ENCODE data around the gene PTGFRN.
"Not testable (repeated sequence)": the region's sequence is repeated elsewhere in the genome, so short reads cannot be mapped to it uniquely, and the experiment has no call there.

The PTGFRN gene

DNA sequence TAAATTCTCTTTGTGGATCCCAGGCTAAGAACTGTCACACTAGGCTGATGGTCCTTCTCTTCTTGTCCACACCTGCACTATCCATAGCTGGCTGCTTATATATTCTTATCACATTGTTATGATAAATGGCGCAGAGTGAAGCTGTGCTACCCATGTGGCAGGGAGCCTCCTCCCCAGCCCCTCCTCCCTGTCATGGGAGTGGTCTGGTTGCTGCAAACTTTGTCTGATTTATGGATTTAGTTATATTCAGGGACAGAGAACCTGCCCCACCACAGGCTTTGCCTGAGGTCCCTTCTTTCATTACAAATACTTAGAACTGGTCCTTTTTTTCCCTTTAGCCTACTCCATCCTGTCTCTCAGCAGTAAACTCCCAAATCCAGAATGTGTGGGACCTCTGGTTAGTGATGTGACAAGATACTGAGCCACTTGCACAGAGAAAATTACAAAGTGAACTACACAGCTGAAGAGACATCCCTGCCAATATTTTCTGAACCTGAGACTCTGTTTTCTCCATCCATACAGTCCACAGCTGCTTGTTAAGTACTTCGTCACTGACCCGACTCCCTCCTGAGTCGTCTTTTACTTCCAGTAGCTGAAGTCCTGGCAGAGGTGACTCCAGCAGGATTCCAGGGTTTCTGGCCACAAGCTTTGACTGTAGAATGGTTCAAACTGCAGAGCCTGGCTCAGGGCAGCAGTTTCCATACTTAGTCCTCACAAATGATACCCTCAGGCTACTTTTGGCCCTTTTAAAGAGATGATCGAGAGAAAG is 37.6 kb downstream of the PTGFRN start:
- FAIRE-seq, result no peak

DNA sequence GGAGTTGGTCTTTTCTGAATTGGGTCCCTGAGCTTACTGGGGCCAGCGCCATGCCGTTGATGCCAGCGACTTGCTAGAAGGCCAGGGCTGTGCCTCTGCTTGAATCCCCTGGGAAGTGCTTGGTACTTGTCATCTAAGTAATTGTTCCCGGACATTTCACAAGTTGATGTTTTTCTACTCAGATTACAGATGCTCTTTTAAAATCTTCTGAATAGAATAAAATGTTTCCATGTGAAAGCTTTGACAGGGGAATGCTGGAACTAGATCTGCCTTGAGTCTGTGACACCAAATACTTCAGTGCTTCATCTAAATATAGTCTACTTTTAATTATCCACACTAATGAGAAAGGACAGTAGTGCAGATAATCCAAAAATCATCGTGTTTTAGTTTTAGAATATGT is 38.3 kb downstream of the PTGFRN start:
- no peak for FAIRE-seq

DNA sequence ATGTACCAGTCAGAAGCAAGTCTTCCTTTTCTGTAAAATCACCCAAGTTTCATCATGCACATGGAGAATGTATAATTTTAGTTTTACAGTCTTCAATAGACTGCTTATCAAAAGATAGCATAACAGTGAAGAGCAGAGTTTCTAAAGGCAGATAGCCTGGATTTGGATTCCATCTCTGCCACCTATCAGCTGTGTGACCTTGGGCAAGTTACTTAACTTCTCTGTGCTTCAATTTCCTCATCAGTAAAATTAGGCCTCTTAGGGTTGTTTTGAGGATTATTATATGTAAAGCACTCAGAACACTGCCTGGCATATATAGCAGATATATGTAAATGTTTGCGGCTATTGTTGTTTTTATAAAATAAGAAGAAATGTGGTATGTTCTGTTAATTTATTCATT is 38.9 kb downstream of the PTGFRN start:
- no peak for FAIRE-seq

DNA sequence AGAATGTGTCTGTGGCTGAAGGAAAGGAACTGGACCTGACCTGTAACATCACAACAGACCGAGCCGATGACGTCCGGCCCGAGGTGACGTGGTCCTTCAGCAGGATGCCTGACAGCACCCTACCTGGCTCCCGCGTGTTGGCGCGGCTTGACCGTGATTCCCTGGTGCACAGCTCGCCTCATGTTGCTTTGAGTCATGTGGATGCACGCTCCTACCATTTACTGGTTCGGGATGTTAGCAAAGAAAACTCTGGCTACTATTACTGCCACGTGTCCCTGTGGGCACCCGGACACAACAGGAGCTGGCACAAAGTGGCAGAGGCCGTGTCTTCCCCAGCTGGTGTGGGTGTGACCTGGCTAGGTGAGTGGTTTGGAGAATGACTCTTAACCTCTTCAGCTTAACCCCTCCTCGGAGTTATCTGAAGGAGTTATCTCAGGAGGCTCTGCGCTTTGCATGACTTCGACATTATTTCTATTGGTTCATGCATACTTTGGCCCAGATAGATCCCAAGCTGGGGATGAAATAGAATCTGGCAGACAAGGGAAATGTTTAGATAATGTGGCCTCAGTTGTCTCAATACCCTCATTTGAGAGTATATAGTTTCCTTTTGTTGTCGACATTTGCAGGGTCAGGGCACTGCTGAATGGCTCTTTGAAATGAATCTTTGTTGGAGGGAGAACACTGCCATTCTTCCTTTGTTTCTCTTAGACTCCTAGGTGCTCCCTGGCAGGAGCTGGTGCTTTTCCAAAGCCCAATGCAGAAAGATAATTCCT is 39.7 kb downstream of the PTGFRN start:
- FAIRE-seq, result no peak

DNA sequence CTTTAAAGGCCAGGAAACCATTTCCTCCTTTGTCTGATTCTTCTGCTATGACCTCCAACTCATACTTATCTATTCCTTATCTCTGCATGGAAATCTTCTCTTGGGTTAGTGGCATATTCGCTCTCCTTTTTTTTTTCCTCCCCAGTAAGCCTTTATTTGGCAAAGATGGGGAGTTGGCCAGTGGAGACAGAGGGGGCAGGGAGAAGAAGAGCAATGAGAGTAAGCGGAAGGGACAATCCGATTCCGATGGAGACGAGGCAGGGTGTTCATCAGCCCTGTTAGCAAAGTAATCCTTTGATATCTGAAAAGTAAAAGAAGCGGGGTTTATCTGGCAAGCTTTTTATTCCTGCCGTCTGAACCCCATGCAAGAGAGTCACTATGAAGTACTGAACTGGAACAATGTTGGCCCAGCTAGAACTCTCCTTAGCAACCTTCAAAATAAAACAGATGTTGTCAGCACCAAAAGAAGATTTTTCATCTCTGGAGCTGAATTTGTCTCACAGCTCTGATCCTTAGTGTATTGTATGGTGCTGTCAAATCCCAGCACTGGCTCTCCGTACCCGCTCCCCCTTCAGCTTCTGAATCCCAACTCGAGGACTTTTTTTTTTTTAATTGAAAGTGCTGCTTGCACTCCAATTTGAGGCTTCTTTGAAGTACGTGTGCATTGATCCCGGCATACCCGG is 40.9 kb downstream of the PTGFRN start:
- FAIRE-seq, result no peak

DNA sequence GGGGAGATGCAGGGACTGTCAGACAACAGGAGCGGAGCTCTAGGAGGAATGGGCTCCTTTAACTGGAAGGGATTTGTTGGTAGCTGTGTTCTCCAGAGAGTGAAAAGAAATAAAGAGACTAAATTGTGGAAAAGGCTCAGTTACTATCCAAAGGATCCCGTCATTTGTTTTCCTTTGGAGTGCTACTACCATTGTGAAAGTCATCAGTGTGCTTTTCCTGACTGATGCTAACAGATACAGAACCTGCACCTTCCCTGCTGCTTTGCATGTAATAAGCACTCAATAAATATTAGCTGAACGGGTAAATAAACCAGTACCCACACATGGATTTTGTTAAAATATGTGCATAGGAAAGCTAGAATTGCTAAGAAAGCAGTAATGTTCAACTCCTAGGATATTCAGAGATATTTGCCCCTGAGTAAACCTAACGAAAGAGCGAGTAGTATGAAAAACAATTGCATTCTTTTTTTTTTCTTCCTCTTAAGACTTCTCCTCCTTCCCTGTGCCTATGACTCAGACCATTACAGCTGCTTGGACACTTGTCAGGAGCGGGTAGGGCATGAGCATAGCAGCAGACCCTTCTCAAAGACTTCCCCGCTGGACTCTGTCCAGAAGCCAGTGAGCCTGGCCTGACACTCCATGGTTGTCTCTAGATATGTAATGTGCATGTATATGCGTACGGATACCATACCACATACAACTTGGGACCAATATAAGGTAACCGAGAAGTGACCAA is 41.7 kb downstream of the PTGFRN start:
- no peak for FAIRE-seq

DNA sequence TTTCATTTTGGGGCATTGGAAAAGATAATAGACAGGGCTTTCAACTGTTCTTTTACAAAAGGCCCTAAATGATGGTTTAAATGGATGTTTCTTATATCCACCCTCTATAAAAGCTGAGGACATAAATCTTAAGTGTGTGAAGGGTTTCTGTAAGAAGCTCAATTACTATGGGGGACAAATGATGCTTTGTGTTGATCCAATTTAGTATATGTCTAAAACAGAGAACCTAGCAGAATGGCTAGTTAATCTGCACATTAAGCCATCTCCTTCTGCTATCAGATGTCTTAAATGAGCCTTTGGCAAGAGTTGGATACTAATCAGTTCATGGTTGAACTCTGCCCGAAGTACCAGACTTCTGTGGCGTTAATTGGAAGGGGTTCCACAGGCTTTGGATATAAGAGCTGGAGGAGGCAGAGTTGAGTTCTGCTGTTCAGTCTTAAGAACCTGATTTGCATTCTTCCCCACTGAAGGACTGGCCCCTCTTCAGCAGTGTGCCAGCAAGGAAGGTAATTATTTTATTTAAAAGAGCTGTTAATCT is 43.1 kb downstream of the PTGFRN start:
- FAIRE-seq, result no peak

DNA sequence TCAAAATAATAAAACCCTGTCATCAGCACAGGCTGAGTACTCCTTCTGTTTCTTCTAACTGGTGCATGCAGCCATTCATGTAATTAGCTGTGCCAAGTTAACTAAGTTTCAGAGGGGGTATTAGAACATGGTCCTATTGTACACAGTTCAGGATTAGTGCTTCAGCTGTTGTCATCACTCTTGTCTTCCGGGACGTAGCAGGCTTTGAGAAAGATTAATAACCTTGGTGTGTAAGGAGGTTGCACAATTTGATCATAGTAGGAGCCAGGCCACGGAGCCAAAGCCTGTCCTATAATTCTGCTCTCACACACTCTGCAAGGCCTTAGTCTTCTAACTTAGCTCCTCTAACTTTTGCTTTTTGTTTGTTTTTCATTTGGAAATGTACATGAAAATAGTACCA is 44.7 kb downstream of the PTGFRN start:
- FAIRE-seq, result no peak

DNA sequence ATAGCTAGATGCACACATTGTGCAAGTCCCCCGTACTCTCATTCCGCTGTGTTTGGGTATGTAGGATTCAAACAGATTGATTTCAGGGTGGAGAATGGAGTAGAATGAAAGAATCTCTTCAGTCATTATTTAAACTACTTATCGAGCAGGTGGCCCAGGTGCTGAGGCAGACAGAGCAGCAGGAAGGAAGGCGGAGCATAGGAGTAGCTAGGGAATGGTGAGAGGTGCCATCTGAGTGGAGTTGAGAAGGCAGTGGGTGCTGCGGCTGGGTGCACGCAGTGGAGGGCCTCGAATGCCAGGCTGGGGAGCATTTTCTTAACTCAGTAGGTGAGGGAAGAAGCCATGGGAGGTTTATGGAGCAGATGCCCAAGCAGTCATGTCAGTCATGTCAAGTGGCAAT is 46.7 kb downstream of the PTGFRN start:
- no peak for FAIRE-seq

DNA sequence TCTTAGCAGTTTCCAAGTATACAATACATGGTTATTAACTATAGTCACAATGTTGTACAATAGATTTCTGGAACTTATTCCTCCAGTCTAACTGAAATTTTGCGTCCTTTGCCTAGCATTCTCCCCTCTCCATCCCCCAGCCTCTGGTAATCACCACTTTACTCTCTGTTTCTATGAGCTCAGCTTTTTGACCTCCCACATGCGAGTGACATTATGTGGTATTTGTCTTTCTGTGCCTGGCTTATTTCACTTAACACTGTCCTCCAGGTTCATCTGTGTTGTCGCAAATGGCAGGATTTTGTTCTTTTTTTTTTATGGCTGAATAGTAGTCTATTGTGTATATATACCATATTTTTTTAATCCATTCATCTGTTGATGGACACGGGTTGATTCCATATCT is 47.9 kb downstream of the PTGFRN start:
- no peak for FAIRE-seq

DNA sequence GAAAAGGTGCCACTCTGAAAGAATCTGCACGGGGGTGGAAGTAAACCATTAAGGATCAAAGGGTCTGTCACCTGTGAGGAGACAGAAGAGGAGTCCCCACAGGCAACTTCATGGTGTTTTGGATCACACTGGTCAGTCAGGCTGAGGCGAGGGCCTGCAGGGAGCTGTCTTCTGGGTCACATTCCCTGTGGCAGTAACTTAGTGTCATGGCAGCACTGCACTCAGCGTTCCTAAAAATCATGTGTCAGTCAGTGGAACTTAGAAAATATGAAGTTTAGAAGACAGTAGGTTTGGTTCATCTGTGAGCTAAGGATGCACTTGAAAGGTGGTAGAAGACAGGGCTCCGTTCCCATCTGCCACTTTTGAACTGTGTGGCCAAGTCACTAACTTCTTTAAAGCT is 48.4 kb downstream of the PTGFRN start:
- no peak for FAIRE-seq

DNA sequence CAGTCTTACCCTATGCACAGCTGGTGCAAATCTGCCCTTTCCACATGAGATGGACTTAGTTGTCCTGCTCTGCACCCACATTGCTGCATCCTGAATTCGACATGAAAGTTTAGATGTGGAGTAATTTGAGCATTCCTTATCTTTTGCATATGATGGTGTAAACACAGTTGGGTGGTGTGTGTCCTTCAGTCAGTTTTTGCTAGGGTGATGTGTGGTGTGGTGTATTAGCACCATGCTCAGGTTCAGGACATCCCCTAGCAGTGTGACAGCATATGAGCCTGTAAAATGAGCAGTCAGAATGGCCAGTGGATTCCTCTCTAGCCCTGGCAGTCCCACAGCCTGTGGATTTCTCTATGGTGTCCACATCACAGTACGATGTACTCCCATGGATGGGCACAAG is 49.3 kb downstream of the PTGFRN start:
- no peak for FAIRE-seq

DNA sequence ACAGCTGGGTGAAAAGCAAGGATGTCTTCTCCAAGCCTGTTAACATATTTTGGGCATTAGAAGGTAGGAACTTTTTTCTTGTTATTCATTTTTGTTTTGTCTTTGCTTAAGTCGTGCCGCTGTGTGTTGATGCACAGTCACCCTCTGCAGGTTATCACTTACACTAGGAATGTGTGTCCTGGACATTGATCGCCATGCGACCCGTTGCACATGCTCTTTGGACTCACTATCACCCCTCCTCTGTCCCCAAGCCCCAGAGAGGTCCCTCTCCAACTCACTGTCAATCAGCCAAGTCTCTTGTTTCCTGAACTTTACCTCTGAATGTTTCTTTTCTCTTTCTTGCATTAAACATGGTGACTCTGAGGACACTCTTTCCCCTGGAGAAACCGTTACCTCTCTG is 51.9 kb downstream of the PTGFRN start:
- no peak for FAIRE-seq

DNA sequence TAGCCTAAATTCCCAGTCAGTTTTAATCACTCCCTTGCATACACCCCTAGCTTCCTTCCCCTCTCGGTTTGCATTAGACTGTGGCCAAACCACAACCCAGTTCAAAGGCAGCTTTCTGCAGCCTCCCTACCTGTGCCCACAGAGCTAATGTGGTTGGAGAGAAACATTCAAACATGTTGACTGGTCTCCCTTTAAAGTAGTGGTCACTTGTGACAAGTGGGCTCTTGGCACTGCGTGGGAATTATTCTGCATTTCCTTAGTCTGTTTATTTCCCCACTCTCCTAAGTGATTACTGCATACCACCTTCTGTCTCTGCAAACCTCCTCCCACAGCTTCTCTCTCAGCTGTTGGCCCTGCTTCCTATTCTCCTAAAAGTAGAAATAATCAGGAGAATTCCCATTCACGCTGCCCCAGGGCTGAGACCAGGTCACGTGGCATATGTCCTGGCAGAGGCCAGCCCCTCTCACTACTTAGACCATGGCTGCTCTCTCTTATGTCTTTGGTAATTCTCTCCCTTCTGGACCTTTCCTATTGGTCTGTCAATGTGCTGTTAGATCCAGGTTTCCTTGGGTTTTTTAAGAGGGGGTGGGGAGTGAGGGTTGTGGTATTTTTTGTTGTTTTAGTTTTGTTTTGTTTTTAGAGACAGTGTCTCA is 53.4 kb downstream of the PTGFRN start:
- FAIRE-seq, result no peak

DNA sequence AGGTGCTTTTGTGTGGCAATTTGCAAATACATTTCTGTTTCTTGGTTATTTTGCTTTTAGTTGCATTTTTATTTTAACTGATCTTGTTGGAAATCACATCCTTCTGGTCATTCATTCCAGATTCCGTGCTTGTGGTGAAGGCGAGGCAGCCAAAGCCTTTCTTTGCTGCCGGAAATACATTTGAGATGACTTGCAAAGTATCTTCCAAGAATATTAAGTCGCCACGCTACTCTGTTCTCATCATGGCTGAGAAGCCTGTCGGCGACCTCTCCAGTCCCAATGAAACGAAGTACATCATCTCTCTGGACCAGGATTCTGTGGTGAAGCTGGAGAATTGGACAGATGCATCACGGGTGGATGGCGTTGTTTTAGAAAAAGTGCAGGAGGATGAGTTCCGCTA is 57.1 kb downstream of the PTGFRN start:
- no peak for FAIRE-seq

DNA sequence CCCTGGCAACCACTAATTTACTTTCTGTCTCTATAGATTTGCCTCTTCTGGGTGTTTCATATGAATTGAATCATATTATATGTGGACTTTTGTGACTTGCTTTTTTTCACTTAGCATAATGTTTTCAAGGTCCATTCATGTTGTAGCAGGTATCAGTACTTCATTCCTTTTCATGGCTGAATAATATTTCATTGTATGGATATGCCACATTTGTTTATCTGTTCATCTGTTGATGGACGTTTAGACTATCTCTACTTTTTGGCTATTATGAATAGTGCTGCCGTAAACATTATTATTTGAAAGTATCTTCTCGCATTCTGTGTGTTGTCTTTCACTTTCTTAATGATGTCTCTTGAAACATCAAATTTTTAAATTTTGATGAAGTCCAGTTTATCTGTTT is 59.0 kb downstream of the PTGFRN start:
- no peak for FAIRE-seq

DNA sequence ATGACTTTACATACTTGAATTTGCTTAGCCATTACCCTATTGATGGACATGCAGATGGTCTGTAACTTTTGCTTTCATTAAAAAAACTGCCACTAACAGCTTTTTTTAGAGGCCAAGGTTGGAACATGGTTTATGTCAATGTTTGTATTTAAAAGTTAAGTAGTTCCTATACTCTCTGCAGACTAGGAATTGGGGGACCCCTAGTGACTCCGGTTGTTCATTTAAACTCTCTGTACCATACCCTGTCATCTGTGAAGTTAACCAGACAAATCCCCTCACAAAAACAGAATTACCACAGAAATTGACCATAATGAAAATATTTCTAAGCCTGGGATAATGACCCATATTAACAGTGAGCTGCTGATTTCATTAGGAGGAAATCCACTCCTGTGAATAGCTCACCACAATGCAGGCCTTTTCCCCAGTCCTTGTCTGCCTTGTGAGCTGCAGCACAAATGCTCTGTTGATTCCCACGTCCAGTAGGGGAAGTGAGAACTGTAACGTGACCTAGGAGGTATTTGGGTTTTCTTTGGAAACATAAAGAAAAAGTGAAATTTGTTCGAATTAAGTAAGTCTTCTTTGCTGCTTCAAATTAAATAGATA is 61.6 kb downstream of the PTGFRN start:
- no peak for FAIRE-seq

DNA sequence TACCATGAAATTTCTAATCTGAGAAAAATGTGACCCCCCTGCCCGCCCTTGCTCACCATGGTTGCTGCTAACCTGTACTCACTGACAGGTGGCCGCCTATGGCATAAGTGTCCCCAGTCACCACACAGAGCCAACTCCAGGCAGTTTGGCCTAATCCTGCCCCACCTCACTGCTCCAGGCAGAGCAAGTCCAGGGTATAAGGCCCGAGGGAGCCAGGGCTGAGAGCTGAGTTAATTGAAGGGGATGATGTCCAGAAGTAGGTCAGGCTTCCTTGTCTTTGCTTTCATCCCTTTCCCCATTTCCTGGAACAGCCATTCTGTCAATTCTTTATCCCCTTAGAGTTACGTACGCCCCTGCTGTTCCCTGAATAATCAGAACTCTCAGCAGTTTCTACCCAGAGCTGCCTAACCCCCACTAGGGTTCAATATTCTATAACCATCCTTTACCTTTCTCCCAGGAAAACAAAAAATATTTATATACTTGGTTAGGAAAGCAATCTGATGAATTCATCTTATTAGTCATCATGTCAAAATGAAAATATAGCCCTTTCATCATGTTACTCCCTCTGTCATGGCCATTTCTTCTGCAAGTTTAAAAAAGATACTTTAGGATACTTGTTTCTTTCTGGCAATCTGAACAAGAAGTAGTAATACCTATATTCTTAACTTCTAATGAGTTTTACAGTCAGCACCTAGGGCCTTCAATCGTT is 62.4 kb downstream of the PTGFRN start:
- FAIRE-seq, result no peak

DNA sequence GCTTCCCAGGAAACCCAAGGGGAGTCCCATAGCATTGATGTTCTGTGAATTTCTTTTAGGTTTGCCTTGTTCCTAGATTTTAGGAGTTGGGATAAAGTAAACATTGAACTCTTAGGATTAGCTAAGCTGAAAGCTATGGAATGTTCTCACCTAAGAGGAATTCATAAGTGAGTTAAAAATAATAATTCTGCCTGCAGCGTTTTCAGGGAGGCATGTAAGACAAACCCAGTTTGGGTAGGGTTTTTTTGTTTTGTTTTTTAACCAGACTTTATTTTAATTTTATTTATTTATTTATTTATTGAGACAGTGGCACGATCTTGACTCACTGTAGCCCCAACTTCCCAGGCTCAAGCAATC is 62.9 kb downstream of the PTGFRN start:
- FAIRE-seq, result no peak

DNA sequence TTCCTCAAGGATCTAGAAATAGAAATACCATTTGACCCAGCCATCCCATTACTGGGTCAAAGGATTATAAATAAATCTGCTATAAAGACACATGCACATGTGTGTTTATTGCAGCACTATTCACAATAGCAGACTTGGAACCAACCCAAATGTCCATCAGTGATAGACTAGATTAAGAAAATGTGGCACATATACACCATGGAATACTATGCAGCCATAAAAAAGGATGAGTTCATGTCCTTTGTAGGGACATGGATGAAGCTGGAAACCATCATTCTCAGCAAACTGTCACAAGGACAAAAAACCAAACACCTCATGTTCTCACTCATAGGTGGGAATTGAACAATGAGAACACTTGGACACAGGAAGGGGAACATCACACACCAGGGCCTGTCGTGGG is 70.6 kb downstream of the PTGFRN start:
- not testable (repeated sequence) for FAIRE-seq

DNA sequence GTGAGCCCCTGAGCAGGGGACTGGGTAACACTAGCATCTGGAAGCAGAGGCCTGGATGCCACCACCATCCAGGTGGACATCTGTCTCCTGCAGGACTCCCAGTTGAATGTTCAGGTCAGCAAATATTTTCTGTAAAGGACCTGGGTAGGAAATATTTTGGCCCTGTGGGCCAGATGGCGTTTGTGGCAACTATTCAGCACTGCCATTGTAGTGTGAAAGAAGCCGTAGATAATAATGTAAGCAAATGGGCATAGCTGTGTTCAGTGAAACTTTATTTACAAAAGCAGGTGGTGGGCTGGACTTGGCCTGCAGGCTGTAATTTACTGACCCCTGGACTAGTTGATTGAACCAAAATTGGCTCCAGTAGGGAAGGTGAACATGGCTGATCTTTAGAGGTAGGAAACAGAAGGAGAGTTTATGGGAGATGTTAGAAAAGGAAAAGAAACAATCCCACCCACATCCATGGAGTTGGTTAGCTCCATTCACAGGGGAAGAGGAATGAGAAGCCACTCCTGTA is 71.9 kb downstream of the PTGFRN start:
- FAIRE-seq, result no peak
